AG04450 (cell line): ENCODE data around the gene TAS2R4. TPM values are rescaled to one million over a fixed set of nuclear protein-coding genes. Genes with fewer than 3 reads are reported as not detected.

Source experiments
- CTCF ChIA-PET: fragments of 300-600, 350-600 bp; formaldehyde crosslinking; extraction: SDS; loops from one replicate; lab custom pipeline; 2022; ENCODE audit warnings: antibody characterized with exemption, inconsistent platforms; lab: Charles Lee
- POLR2A ChIA-PET: fragments of 350-600 bp; formaldehyde crosslinking; extraction: SDS; loops from one replicate; lab custom pipeline; 2021; ENCODE audit warnings: antibody characterized with exemption, inconsistent platforms; lab: Yijun Ruan, JAX
- DNase-seq: peaks from one replicate; pipeline ENCODE4 v3.0.0-alpha.2; 2011; ENCODE audit warnings: low read depth, low spot score
- H3K27ac ChIP-seq: one replicate; pipeline ENCODE4 v1.5.1; 2012; ENCODE audit warnings: low read depth, low read length, control low read depth
- H3K27me3 ChIP-seq: one replicate; pipeline ENCODE4 v1.6.0; 2012; ENCODE audit warnings: low read length; ENCODE audit not compliant: control insufficient read depth, insufficient read depth
- H3K4me3 ChIP-seq: 2 replicates; pipeline ENCODE4 v1.5.1; 2011; ENCODE audit warnings: mild to moderate bottlenecking, low read depth, low read length, control low read depth
- H3K9me3 ChIP-seq: 2 replicates; pipeline ENCODE4 v1.5.1; 2012; ENCODE audit warnings: low read length; ENCODE audit not compliant: control insufficient read depth, insufficient read depth
- polyA minus RNA-seq: library from RNA; depleted of rRNA, polyadenylated mRNA; stranded (reverse); fragments of >200 nt; gene quantifications from 2 replicates; pipeline ENCODE4 v1.2.3, GENCODE V29; 2011; rRNA and poly(A)+ RNA removed
- polyA plus RNA-seq: library from polyadenylated mRNA; depleted of rRNA; stranded (reverse); fragments of >200 nt; gene quantifications from 2 replicates; pipeline ENCODE4 v1.2.3, GENCODE V29; 2011; rRNA removed
- TF ChIP-seq, protein P1 (sequence below): IDR thresholded peaks from 2 replicates; pipeline ENCODE4 v1.5.1; 2011; ENCODE audit warnings: low read depth, low read length, control low read depth, inconsistent platforms

Gene TAS2R4, protein sequence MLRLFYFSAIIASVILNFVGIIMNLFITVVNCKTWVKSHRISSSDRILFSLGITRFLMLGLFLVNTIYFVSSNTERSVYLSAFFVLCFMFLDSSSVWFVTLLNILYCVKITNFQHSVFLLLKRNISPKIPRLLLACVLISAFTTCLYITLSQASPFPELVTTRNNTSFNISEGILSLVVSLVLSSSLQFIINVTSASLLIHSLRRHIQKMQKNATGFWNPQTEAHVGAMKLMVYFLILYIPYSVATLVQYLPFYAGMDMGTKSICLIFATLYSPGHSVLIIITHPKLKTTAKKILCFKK
- polyA plus RNA-seq (0.26 and 0.36 TPM in 2 replicates), polyA minus RNA-seq (0.69 and 1.5 TPM in 2 replicates)

DNA sequence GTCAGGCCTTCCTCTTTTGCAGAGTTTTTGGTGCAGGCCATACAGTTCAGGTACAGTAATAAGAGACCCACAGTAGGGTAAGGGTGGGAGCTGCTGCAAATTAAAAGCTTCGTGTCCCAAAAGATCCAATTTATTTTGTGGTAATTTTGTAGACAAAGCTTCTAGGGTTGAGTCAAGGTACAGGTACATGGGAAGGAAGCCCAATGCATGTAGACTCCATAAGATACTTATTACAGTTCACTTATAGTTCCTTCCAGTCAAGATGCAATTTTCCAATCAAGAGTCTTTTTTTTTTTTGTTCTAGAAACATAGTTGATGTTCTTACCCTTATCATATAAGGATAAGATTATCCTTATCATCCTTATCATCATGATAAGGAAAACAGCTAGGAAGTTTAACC, at the start of gene TAS2R4:
Gene TAS2R4, plus strand, starts transcription at position 301 of the 400 bp plus-strand sequence. CDS start 1,815 bp downstream, outside the sequence.
- no peak within 1 kb of the TSS for H3K27ac ChIP-seq
- DNase-seq: no peak
- no peaks in the 10 kb centered on the region for H3K27me3 ChIP-seq
- ChIA-PET POLR2A (no interaction called here), CTCF (interaction anchor here (0.8 to 1.7 kb wide), 2 partner anchors 10 to 20 kb away, joined by 3 to 24 read pairs; no protein-coding TSS in a partner anchor)
- no peak within 1 kb of the TSS for H3K4me3 ChIP-seq
- no peaks in the 10 kb centered on the region for H3K9me3 ChIP-seq
- TF ChIP-seq, protein P1, sequence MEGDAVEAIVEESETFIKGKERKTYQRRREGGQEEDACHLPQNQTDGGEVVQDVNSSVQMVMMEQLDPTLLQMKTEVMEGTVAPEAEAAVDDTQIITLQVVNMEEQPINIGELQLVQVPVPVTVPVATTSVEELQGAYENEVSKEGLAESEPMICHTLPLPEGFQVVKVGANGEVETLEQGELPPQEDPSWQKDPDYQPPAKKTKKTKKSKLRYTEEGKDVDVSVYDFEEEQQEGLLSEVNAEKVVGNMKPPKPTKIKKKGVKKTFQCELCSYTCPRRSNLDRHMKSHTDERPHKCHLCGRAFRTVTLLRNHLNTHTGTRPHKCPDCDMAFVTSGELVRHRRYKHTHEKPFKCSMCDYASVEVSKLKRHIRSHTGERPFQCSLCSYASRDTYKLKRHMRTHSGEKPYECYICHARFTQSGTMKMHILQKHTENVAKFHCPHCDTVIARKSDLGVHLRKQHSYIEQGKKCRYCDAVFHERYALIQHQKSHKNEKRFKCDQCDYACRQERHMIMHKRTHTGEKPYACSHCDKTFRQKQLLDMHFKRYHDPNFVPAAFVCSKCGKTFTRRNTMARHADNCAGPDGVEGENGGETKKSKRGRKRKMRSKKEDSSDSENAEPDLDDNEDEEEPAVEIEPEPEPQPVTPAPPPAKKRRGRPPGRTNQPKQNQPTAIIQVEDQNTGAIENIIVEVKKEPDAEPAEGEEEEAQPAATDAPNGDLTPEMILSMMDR: no peak

DNA sequence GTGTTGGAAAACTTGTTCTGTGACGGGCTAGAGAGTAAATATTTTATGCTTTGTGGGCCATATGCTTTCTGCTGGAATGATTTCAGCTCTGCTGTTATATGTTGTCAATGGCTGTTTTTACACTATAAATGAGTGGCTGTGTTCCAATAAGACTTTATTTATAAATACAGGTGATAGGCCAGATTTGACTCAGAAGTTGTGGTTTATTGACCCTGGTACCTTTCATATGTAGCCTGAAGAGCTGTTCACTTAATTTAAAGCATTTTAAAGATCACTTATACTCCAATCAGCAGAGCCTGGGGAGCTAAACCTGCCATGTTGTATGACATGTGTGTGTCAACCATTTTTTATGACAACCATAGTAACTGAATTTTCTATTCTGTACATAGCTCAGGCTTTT, 47.5 kb upstream of the TAS2R4 start:
- CTCF ChIA-PET: interaction anchor here (1.1 to 1.8 kb wide), 2 partner anchors 9 to 74 kb away, joined by 4 to 8 read pairs; partner anchors contain the start of gene SSBP1
- POLR2A ChIA-PET: no interaction called here
- TF ChIP-seq, protein P1: no peak
- no peaks in the 10 kb centered on the region for H3K9me3 ChIP-seq
- no peak overlapping the region for H3K4me3 ChIP-seq
- no peaks in the 10 kb centered on the region for H3K27me3 ChIP-seq
- H3K27ac ChIP-seq: no peak overlapping the region
- no peak for DNase-seq

DNA sequence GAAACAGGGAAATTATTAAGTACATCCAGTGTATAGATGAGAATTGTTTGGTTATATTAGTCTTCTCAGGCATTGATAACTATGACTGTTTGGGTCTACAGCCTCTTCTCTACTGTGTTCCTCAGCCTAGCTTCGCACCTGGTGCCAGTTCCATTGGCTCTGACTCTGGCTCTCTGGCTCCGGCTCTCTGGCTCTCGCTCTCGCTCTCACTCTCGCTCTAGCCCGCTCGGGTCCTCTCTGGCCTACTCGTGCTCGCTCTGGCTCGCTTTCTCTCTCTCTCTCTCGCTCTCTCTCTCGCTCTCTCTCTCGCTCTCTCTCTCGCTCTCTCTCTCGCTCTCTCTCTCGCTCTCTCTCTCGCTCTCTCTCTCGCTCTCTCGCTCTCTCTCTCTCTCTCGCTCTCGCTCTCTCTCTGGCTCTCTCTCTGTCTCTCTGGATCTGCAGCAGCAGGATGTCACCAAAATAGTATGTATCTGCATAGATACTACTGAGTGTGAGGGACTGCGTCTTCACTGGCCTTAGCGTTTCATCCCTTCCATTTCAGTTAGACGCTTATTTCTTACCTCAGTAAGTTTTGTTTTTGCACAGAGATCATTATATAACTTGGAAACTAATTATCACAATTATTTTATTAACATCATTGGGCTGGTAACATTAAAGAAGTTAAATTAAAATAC, 44.9 kb upstream of the TAS2R4 start:
- ChIA-PET CTCF (interaction anchor here (1.6 kb wide), 1 partner anchor 54 kb away, joined by 4 read pairs; no protein-coding TSS in a partner anchor), POLR2A (no interaction called here)
- H3K27ac ChIP-seq: no peak overlapping the region
- H3K9me3 ChIP-seq: no peaks in the 10 kb centered on the region
- no peak overlapping the region for H3K4me3 ChIP-seq
- no peaks in the 10 kb centered on the region for H3K27me3 ChIP-seq
- DNase-seq: no peak
- TF ChIP-seq, protein P1: no peak

DNA sequence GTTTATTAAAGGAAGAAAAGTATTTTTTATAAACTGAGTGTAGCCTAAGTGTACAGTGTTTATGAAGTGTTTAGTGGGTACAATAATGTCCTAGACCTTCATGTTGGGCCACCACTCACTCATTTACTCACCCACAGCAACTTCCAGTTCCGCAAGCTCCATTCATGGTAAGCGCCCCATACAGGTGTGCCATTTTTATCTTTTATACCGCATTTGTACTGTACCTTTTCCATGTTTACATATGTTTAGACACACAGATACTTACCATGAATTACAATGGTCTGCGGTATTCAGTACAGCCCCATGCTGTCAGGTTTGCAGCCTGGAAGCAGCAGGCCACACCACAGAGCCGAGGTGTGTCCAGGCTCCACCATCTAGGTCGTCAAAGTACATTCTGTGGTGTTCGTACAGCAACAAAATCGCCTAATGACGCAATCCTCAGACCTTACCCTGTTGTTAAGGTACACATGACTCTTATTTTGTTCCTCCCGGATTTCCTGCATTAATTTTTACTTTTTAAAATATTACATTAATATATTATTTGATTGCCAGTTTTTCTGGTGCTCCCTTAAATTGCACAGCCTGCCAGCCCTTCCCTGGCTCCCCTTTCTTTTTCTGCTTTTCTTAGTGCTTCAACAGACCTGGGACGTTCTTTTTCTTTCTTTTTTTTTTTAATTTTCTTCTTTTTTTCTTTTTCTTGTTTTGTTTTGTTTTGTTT, 39.2 kb upstream of the TAS2R4 start:
- H3K27me3 ChIP-seq: no peaks in the 10 kb centered on the region
- ChIA-PET CTCF (interaction anchor here (0.6 to 3.7 kb wide), 30 partner anchors 8 to 921 kb away, joined by 3 to 32 read pairs (median 5); partner anchors contain the start of gene DENND11), POLR2A (interaction anchor here (1.0 kb wide), 2 partner anchors 52 to 186 kb away, joined by 3 to 6 read pairs; partner anchors contain the start of gene AGK)
- peak overlapping the region; percentile 81 for H3K27ac ChIP-seq
- H3K4me3 ChIP-seq: peak overlapping the region; percentile 70
- no peaks in the 10 kb centered on the region for H3K9me3 ChIP-seq
- no peak for DNase-seq
- TF ChIP-seq, protein P1: no peak
